Activated naive CD8-positive, alpha-beta T cell (primary cell): ENCODE data around the gene TMEM240.

ENCODE experiments used
- H3K27ac Mint-ChIP-seq: one replicate; pipeline ENCODE4 v1.8.0; 2021; ENCODE audit warnings: mixed read lengths
- H3K27me3 Mint-ChIP-seq: one replicate; pipeline ENCODE4 v1.8.0; 2021; ENCODE audit warnings: mixed read lengths
- H3K36me3 Mint-ChIP-seq: one replicate; pipeline ENCODE4 v1.8.0; 2021; ENCODE audit warnings: mixed read lengths
- H3K4me1 Mint-ChIP-seq: one replicate; pipeline ENCODE4 v1.8.0; 2021; ENCODE audit warnings: low read depth, mixed read lengths
- H3K4me3 Mint-ChIP-seq: one replicate; pipeline ENCODE4 v1.8.0; 2021; ENCODE audit warnings: mild to moderate bottlenecking, mixed read lengths
- H3K9me3 Mint-ChIP-seq: one replicate; pipeline ENCODE4 v1.8.0; 2021; ENCODE audit warnings: low read depth, mixed read lengths

The TMEM240 gene

DNA sequence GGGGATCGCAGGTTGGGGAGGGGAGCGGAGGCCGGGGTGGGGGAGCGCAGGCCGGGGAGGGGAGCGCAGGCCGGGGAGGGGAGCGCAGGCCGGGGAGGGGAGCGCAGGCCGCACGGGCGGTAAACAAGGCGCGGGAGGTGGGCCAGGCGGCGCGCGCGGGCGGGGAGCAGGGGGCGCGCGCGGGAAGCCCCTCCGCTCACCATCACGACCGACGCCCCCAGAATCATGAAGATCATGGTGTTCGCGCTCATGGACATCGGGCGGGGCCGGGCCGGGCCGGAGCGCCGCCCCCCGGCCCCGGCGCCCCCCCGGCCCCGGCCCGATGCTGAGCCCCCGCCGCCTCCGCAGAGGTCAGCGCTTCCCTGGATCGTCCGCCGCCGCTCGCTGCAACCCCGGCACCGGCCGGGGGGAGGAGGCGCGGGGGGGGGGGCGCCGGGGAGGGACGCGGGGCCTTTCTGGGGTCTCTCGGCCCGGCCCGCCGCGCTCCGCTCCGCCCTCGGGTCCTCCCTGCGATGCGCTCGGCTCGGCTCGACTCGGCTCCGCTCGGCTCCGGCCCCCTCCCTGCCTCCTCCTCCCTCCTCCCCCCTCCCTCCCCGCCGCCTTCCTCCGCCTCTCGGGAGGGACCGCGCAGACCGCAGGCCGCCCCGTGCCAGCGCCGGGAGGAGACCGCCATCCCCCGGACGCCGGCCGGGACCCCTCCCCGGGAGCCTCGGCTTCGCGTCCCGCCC is at the start of gene TMEM240:
TMEM240 (minus strand) TSS at position 535 of the 728 bp plus-strand sequence; CDS start at position 257, 278 bp downstream.
- H3K27me3 Mint-ChIP-seq: no peaks in the 10 kb centered on the region

DNA sequence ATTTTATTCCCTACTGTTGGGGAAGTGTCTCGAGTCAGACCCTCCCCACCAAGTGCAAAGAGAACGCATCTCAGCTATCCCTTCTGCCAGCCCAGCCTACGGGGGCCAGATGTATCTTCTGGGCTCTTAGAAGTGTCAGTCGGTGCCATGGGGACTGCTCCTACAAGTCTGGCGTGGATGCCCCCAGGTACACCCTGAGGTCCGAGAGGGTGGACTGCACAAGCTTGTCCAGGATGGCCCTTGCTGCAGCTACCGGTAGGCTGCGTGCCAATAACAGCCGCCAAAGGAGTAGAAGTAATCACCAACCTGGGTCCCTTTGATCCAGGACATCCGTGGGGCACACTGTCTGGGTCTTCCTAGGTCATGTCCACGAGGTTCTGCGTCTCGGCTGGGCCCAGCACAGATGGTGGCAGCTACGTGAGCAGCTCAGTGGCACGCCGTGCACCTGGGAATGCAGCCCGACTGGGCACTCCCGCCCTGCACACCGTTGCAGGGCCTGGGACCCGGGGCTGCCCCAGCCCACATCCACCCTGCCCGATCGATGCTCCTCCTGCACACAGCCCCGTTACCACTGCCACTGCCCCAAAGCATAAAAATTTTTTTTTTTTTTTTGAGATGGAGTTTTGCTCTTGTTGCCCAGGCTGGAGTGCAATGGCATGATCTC is 43.1 kb upstream of the TMEM240 start:
- H3K27ac Mint-ChIP-seq: no peak overlapping the region
- no peak overlapping the region for H3K4me3 Mint-ChIP-seq
- H3K9me3 Mint-ChIP-seq: no peaks in the 10 kb centered on the region
- H3K4me1 Mint-ChIP-seq: peaks cover 1% of the 10 kb centered on the region
- peaks cover 2% of the 10 kb centered on the region for H3K27me3 Mint-ChIP-seq
- H3K36me3 Mint-ChIP-seq: no peaks in the 10 kb centered on the region

More for the DNA sequence above, at the start of gene TMEM240:
- peaks cover 1% of the 10 kb centered on the region for H3K4me1 Mint-ChIP-seq
- H3K4me3 Mint-ChIP-seq: peak within 1 kb of the TSS; percentile 67
- H3K9me3 Mint-ChIP-seq: no peaks in the 10 kb centered on the region
- H3K27ac Mint-ChIP-seq: no peak within 1 kb of the TSS
- H3K36me3 Mint-ChIP-seq: no peaks in the 10 kb centered on the region

DNA sequence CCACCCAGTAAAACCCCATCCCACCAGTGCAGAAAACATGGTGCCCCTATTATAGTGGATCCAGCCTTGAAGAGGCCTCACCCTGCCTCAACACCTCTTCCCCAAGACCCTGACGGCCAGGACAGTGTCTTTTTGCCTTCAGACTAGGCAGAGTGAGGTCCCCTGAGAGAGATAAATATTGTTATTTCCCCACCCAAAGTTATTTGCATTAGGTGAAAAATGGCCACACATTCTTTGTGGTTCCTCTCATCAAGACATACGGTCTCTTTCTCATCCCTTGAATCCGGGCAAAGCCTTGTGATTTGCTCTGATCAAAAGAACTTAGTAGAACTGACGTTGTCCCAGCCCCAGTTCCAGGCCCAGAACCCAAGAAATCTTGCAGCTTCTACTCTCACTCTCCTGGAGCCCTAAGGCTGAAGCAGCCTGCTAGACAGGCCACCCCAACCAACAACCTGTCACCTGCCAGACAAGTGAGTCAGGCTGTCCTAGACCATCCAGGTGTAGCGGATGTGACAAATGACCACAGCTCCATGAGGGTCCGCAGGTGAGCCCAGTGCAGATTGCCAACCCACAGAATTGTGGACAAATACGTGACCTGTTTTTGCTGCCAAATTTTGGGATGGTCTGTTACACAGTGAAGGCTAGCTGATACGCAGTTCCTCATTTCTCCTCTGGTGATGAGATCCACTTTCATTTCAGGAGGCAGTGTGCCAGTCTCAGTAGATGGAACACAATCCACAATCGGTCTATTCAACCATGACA is 42.3 kb upstream of the TMEM240 start:
- Mint-ChIP-seq H3K4me3 (no peak overlapping the region), H3K27ac (no peak overlapping the region), H3K27me3 (peaks cover 2% of the 10 kb centered on the region), H3K9me3 (no peaks in the 10 kb centered on the region), H3K4me1 (peaks cover 1% of the 10 kb centered on the region), H3K36me3 (no peaks in the 10 kb centered on the region)

DNA sequence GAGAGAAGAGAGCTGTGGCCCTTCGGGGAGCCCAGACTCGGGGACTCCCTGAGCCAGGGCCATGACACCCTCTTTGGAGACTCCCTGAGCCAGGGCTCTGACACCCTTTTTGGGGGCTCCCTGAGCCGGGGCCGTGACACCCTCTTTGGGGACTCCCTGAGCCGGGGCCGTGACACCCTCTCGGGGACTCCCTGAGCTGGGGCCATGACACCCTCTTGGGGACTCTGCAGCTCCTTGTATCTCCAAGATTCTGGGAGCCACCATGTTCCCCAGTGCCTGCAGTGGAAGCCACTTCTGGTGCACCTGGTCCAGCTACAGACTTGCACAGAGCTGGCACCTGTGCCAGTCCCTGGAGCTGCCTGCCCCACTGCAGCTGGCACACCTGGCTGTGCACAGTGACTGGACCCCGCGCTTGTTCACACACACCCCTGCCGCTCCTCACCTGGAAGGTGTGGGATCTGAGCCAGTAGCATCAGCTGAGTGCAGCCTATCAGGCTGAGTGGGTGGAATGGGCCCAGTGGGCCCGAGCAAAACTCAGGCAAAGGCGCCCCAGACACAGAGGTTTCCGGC is 38.0 kb upstream of the TMEM240 start:
- H3K36me3 Mint-ChIP-seq: peaks cover 2% of the 10 kb centered on the region
- H3K4me3 Mint-ChIP-seq: no peak overlapping the region
- H3K9me3 Mint-ChIP-seq: no peaks in the 10 kb centered on the region
- peaks cover 12% of the 10 kb centered on the region for H3K4me1 Mint-ChIP-seq
- H3K27me3 Mint-ChIP-seq: no peaks in the 10 kb centered on the region
- no peak overlapping the region for H3K27ac Mint-ChIP-seq

DNA sequence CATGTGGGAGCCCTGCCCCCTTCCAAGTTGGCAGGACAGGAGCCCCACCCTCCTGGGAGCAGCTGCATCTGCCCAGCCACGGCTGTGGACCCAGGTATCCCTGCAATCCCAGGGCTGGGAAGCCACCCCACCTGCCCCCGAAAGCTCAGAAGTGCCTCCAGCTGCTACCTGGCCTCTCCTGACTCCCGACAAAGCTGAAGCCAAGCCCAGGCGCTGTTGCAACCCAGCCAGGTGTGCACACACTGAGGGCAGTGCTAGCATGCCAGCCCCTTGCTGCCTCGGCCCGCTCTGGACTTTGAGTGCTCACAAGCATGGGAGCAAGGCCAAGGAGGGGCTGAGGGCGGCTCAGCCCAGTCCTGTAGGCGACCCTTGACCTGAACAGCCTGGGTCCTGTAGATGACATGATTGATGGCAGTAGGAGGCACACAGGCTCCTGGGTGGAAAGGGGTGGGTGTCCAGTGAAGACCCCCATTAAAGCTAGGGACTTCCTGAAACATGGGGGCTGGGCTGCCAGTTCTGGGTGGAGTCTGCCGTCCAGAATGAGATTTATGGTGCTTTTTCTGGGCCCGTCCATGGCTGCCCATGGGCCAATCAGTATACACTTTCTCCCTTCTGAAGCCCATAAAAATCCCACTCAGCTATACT is 37.1 kb upstream of the TMEM240 start:
- Mint-ChIP-seq H3K9me3 (no peaks in the 10 kb centered on the region), H3K27me3 (no peaks in the 10 kb centered on the region), H3K4me3 (no peak overlapping the region), H3K36me3 (peaks cover 2% of the 10 kb centered on the region), H3K27ac (no peak overlapping the region), H3K4me1 (peaks cover 14% of the 10 kb centered on the region)

DNA sequence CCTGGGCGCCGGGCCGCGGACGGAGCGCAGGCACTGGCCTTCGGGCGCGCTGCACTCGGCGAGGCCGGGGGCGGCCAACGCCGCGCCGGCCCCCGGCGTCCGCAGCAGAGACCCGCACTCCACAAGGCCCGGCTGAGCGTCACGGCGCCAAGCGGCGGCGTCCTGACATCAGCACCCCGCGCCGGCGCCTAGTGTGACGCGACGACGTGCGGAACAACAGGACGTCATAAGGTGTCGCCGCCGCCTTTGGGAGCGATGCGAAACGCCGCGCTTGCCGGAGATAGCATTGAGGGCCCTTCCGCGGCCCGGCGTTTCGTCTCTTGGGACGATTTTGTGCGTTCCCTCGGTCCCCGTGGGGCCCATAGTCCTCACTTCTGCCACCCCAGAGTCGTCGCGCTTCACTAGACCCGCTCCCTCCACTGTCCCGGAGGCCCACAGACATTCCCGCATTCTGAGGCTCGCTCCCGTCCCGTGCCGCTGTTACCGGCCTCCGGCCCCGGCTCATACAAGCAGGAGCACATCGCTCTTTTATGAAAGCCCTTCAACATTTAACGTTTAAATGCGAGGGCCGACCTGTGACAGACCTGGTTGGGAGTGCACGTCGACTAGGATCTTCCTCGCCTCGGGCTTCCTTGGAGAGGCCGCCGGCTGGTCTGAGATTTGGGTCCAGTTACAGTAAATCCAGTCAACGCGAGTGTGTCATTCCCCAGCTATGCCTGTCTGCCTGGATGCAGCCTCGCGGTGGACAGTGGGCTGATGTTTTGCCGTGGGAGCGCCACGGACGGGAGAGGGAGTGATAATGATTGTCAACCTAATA is 34.5 kb upstream of the TMEM240 start, which contains the start of gene SSU72:
SSU72 (minus strand) TSS at position 143 of the 817 bp plus-strand sequence. CDS start 306 bp downstream, outside the sequence.
- no peaks in the 10 kb centered on the region for H3K9me3 Mint-ChIP-seq
- H3K4me1 Mint-ChIP-seq: peaks cover 30% of the 10 kb centered on the region
- peak within 1 kb of the TSS; percentile 99 for H3K27ac Mint-ChIP-seq
- H3K27me3 Mint-ChIP-seq: no peaks in the 10 kb centered on the region
- peak within 1 kb of the TSS; percentile 99 for H3K4me3 Mint-ChIP-seq
- peaks cover 2% of the 10 kb centered on the region for H3K36me3 Mint-ChIP-seq

DNA sequence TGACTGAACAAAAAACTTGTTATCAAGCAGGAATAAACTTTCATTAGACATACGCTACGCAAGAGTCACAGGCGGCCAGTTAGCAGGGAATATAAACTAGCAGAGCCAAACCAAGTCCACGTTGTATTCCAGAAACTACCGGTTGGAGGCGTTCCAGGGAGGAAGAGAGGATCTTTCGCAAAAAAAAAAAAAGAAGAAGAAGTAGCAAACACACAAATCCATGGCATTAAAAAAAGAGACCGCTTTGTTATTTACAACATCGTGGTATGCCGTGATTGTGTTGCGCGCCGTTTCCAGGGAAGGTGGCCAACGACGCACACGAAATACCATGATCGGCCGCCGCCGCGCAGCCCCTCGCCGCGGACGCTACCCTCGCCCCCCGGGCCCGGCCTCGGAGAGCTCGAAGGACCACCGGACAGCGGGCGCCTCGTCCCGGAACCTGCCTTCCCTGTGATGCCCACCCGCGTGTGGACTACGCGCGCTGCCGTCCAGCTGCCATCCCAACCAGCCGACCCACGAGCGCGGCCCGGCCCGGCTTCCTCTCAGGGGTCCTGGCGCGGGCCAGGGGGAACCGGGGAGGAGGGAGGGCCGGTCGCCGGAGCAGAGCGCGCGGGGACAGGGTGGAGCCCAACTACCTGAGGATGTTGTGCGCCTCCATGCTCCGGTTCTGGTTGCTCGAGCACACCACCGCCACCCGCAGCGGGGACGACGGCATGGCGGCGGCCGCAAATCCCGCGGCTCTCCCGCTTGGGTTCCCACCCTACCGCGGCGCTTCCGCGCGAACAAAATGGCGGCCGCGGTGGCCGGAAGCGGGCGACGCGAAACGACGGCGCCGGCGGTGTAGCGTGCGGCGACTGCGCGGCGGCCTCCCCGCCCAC is 33.7 kb upstream of the TMEM240 start:
- peaks cover 38% of the 10 kb centered on the region for H3K4me1 Mint-ChIP-seq
- H3K27me3 Mint-ChIP-seq: no peaks in the 10 kb centered on the region
- no peaks in the 10 kb centered on the region for H3K9me3 Mint-ChIP-seq
- peak overlapping the region; percentile 99 for H3K4me3 Mint-ChIP-seq
- peaks cover 2% of the 10 kb centered on the region for H3K36me3 Mint-ChIP-seq
- H3K27ac Mint-ChIP-seq: peak overlapping the region; percentile 99

DNA sequence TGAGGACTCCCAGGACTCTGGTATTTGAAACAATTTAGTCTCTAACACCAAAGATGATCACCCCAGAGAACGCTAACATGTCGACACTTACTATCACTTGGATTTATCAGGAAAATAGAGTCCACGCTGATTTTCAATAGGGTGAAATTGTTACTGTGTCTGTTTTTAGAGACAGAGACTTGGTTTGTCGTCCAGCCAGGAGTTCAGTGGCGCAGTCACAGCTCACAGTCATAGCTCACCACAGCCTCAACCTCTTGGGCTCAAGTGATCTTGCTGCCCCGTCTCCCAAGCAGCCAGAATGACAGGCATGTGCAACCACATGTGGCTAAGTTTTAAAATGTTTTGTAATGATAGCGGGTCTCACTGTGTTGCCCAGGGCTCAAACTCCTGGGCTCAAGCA is 28.9 kb upstream of the TMEM240 start:
- H3K9me3 Mint-ChIP-seq: no peaks in the 10 kb centered on the region
- peak overlapping the region; percentile 79 for H3K27ac Mint-ChIP-seq
- no peaks in the 10 kb centered on the region for H3K27me3 Mint-ChIP-seq
- H3K36me3 Mint-ChIP-seq: peaks cover 2% of the 10 kb centered on the region
- peak overlapping the region; percentile 38 for H3K4me3 Mint-ChIP-seq
- H3K4me1 Mint-ChIP-seq: peaks cover 55% of the 10 kb centered on the region

DNA sequence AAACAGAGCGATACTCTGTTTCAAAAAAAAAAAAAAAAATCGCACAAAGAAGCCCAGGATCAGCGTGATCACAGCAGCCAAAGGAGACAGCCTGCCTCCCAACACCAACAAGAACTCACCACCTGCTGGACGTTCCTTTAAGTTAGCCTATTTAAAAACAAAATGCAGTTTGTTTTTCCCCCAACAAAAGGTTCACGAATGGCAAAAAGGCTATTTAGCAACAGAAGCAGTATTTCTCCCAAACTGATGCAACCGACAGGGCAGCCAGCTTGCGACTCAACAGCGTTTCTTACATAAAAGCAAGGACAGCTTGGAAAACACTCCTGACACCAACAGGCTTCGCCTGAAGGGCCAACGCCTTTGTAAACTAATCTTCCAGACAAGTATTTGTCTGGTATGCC is 27.5 kb upstream of the TMEM240 start:
- H3K9me3 Mint-ChIP-seq: no peaks in the 10 kb centered on the region
- H3K27ac Mint-ChIP-seq: no peak overlapping the region
- H3K4me1 Mint-ChIP-seq: peaks cover 51% of the 10 kb centered on the region
- no peaks in the 10 kb centered on the region for H3K36me3 Mint-ChIP-seq
- no peaks in the 10 kb centered on the region for H3K27me3 Mint-ChIP-seq
- peak overlapping the region; percentile 35 for H3K4me3 Mint-ChIP-seq

DNA sequence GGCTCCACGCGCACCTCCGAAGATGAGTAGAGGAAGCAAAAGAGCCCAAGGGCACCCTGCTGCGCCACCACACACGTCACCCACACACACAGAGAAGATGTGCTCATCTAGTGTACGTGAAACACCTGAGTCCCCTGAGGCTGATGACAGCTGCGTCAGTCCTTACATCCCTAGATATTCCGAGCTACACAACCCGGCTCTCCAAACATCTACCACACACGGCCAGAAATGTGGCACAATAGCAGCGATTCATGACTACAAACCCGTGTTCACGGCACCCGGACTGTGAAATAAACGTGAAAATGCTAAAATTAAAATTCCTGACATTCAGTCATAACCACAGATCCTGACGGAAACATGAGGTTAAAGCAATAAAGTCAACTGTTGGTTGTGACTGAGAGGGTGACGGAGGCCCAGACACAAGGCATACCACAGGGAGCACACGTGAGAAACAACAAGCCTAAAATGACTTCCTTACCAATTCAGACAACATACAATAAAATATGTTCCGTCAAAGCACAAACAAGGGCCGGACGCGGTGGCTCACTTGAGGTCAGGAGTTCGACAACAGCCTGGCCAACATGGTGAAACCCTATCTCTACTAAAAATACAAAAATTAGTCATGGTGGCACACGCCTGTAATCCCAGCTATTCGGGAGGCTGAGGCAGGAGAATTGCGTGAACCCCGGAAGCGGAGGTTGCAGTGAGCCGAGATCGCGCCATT is 26.9 kb upstream of the TMEM240 start:
- Mint-ChIP-seq H3K4me3 (peak overlapping the region; percentile 9), H3K4me1 (peaks cover 48% of the 10 kb centered on the region)

DNA sequence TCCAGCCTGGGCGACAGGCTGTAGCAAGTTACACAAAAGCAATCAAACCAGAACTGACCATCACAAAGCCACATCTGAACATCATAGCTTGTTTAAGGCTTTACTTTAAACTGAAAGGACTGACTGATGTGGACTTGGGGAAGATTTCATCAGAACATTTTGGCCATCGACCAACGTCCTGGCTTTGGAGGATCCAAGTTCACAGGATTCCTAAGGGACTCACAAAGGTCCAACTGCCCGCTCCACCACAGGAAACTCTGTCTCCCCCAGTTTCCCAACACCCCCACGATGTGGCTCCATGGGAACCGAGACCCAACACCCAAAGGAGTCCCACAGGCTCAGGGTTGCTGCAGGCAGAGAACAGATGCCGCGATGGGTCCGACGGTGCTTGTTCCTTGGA is 24.9 kb upstream of the TMEM240 start:
- H3K9me3 Mint-ChIP-seq: no peaks in the 10 kb centered on the region
- no peaks in the 10 kb centered on the region for H3K27me3 Mint-ChIP-seq
- no peak overlapping the region for H3K4me3 Mint-ChIP-seq
- H3K27ac Mint-ChIP-seq: no peak overlapping the region
- no peaks in the 10 kb centered on the region for H3K36me3 Mint-ChIP-seq
- peaks cover 38% of the 10 kb centered on the region for H3K4me1 Mint-ChIP-seq

More for the DNA sequence above, 26.9 kb upstream of the TMEM240 start:
- no peaks in the 10 kb centered on the region for H3K27me3 Mint-ChIP-seq
- no peaks in the 10 kb centered on the region for H3K9me3 Mint-ChIP-seq
- no peaks in the 10 kb centered on the region for H3K36me3 Mint-ChIP-seq
- peak overlapping the region; percentile 77 for H3K27ac Mint-ChIP-seq

DNA sequence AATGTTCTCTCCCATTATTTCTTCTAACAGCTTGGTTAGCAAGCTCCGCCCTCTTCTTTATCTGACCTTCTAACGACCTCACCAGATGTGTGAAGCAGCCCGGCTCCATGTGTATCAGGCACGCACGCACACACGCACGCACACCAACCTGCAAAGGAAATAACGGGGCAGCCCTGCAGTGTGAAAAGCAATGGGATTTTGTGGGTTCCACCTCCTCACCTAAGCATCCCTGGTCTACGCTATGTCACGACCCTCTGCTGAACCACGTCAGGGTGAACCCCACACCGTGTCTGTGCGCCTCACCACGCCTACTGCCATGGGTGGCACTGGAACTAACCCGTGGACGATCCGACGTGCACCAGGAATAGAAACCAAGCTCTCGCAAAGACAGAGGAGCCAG is 23.8 kb upstream of the TMEM240 start:
- Mint-ChIP-seq H3K27me3 (no peaks in the 10 kb centered on the region), H3K27ac (no peak overlapping the region), H3K4me3 (no peak overlapping the region), H3K36me3 (no peaks in the 10 kb centered on the region), H3K4me1 (peaks cover 27% of the 10 kb centered on the region), H3K9me3 (no peaks in the 10 kb centered on the region)
